Thyroid gland (tissue), 4 donors: ENCODE measurements around the gene FBXL2.

Source experiments
- POLR2A ChIP-seq, 2 donors: fragments of 450-650 bp; IDR thresholded peaks; one replicate each; pipeline ENCODE4 v1.6.1; 2017; ENCODE audit warnings: antibody characterized with exemption in 2 of 2, mild to moderate bottlenecking in 2 of 2, moderate library complexity in 1 of 2
- TF ChIP-seq, protein P1 (sequence below), 6 experiments: fragments of 200-600 bp in 3 of 6; fragments of 450-650 bp in 3 of 6; sonication (generic) in 3 of 6; IDR thresholded peaks; one replicate each; pipeline ENCODE4 v1.5.1; 2016 to 2019; ENCODE audit warnings: antibody characterized with exemption in 6 of 6, mild to moderate bottlenecking in 2 of 6, inconsistent platforms in 1 of 6, moderate library complexity in 1 of 6

DNA sequence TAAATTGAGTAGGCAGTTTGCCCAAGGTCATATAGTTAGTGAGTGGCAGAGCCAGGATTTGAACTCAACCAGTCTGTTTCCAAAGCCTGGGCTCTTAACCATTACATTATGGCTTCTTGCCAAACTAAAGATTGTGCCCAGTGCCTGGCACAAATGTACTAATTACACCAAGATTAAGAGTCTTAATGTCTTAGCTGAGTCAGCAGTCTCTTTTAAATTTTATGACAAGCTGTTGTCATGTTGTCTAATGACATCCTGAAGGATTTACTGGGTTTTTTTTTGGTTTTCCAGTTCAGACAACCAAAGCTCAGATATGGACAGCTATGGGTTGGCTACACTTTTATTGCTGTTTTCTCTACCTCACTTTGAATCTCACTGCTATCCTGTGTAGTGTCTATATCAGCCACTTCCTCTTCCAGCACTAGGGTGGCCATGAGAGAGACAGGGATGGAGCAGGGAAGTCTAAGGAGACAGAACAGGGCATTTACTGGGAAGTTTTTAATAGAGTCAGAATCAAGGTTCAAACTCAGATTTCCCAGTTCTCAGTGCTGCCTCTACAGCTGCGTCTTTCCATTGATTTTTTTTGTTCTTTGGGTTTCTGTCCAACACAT, 10.5 kb downstream of the FBXL2 start:
- TF ChIP-seq, protein P1, sequence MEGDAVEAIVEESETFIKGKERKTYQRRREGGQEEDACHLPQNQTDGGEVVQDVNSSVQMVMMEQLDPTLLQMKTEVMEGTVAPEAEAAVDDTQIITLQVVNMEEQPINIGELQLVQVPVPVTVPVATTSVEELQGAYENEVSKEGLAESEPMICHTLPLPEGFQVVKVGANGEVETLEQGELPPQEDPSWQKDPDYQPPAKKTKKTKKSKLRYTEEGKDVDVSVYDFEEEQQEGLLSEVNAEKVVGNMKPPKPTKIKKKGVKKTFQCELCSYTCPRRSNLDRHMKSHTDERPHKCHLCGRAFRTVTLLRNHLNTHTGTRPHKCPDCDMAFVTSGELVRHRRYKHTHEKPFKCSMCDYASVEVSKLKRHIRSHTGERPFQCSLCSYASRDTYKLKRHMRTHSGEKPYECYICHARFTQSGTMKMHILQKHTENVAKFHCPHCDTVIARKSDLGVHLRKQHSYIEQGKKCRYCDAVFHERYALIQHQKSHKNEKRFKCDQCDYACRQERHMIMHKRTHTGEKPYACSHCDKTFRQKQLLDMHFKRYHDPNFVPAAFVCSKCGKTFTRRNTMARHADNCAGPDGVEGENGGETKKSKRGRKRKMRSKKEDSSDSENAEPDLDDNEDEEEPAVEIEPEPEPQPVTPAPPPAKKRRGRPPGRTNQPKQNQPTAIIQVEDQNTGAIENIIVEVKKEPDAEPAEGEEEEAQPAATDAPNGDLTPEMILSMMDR (IDR thresholded peaks at IDR 0.05): no peak
- TF ChIP-seq POLR2A (IDR thresholded peaks at IDR 0.05): no peak
